LHCN-M2 (cell line): Measurements from ENCODE around the gene CHCHD6. TPM values are rescaled to one million over a fixed set of nuclear protein-coding genes. Genes with fewer than 3 reads are reported as not detected.
"Not testable (repeated sequence)": the region's sequence is repeated elsewhere in the genome, so short reads cannot be mapped to it uniquely, and the experiment has no call there.

Source experiments
- DNase-seq: peaks from one replicate; pipeline ENCODE4 v3.0.0-alpha.2; 2012; ENCODE audit warnings: low read depth
- total RNA-seq: library from RNA; depleted of rRNA; stranded (reverse); fragments of >200 nt; gene quantifications from 2 replicates; pipeline ENCODE4 v1.2.3, GENCODE V29; 2014

The CHCHD6 gene
- total RNA-seq, 1 experiment from 2014 or later = 23.5 TPM

GRCh38 chr3:126766653-126767052 lies 62.6 kb downstream of the CHCHD6 start:
- DNase-seq = no peak

- no peak for DNase-seq
These were observed 64.9 kb downstream of the CHCHD6 start for GRCh38 chr3:126768903-126769302.

GRCh38 chr3:126770096-126770495 lies 66.1 kb downstream of the CHCHD6 start:
- DNase-seq = no peak

- no peak for DNase-seq
These were observed 69.1 kb downstream of the CHCHD6 start for GRCh38 chr3:126773167-126773566.

- peak; percentile 29 for DNase-seq
These were observed 69.7 kb downstream of the CHCHD6 start for GRCh38 chr3:126773783-126774182.

- DNase-seq = no peak
These were observed 73.3 kb downstream of the CHCHD6 start for GRCh38 chr3:126777366-126777765.

GRCh38 chr3:126780666-126781065 lies 76.6 kb downstream of the CHCHD6 start:
- DNase-seq = no peak

GRCh38 chr3:126781406-126781805 lies 77.4 kb downstream of the CHCHD6 start:
- peak; percentile 26 for DNase-seq

GRCh38 chr3:126781889-126782491 lies 78.0 kb downstream of the CHCHD6 start:
- peak; percentile 84 for DNase-seq

- peak; percentile 94 for DNase-seq
These were observed 78.5 kb downstream of the CHCHD6 start for GRCh38 chr3:126782536-126782935.

- no peak for DNase-seq
These were observed 80.2 kb downstream of the CHCHD6 start for GRCh38 chr3:126784254-126784653.

GRCh38 chr3:126791320-126791719 lies 87.3 kb downstream of the CHCHD6 start:
- not testable (repeated sequence) for DNase-seq

- DNase-seq = no peak
These were observed 89.0 kb downstream of the CHCHD6 start for GRCh38 chr3:126792998-126793397.

GRCh38 chr3:126797563-126797962 lies 93.5 kb downstream of the CHCHD6 start:
- no peak for DNase-seq

GRCh38 chr3:126798521-126798920 lies 94.5 kb downstream of the CHCHD6 start:
- no peak for DNase-seq

- DNase-seq = no peak
These were observed 95.1 kb downstream of the CHCHD6 start for GRCh38 chr3:126799099-126799498.

GRCh38 chr3:126801312-126801711 lies 97.3 kb downstream of the CHCHD6 start:
- DNase-seq = not testable (repeated sequence)

- peak; percentile 51 for DNase-seq
These were observed 103.8 kb downstream of the CHCHD6 start for GRCh38 chr3:126807795-126808194.

GRCh38 chr3:126811530-126811929 lies 107.5 kb downstream of the CHCHD6 start:
- peak; percentile 26 for DNase-seq

GRCh38 chr3:126816298-126816697 lies 112.3 kb downstream of the CHCHD6 start:
- no peak for DNase-seq

- no peak for DNase-seq
These were observed 113.1 kb downstream of the CHCHD6 start for GRCh38 chr3:126816986-126817777.

- no peak for DNase-seq
These were observed 113.7 kb downstream of the CHCHD6 start for GRCh38 chr3:126817781-126818180.
